Measurements from ENCODE around the gene SUSD1.

The SUSD1 gene

GRCh38 chr9:112069318-112070169 is 105.6 kb downstream of the SUSD1 start:
- H3K79me2 ChIP-seq (ENCODE audit: insufficient read depth, low read length): no peaks in the 10 kb centered on the region
- H4K20me1 ChIP-seq (ENCODE audit: insufficient read depth, low read length): no peaks in the 10 kb centered on the region
- H3K27ac ChIP-seq (ENCODE audit: low read length): no peak overlapping the region
- peaks cover 4% of the 10 kb centered on the region; the same call in 1 of the 2 replicates for H3K4me1 ChIP-seq (ENCODE audit: insufficient read depth, low read length)
- H3K4me3 ChIP-seq (ENCODE audit: low read depth in 1 of 2, low read length in 2 of 2): no peak overlapping the region
- H3K36me3 ChIP-seq (ENCODE audit: insufficient read depth, low read length): no peaks in the 10 kb centered on the region
- H3K4me2 ChIP-seq (ENCODE audit: insufficient read depth, low read length): no peak overlapping the region
- H3K9me3 ChIP-seq (ENCODE audit: insufficient read depth, low read length, severe bottlenecking): no peaks in the 10 kb centered on the region
- no peak for TF ChIP-seq EZH2 (IDR thresholded peaks at IDR 0.05; ENCODE audit: borderline replicate concordance, low read depth, low read length, severe bottlenecking)
- no peak for TF ChIP-seq CTCF (IDR thresholded peaks at IDR 0.05; ENCODE audit: borderline replicate concordance, extremely low read depth, low read length, poor library complexity, severe bottlenecking)
- no peak overlapping the region for H2AFZ ChIP-seq (ENCODE audit: low read depth, low read length)
- ATAC-seq (ENCODE audit: insufficient read depth, low read depth): peak; percentile 33; the same call in 1 of the 3 replicates
- H3K27me3 ChIP-seq (ENCODE audit: insufficient read depth, low read length, poor library complexity): no peaks in the 10 kb centered on the region
- H3K9ac ChIP-seq (ENCODE audit: low read depth, low read length): no peak overlapping the region
- DNase-seq: no peak

DNA sequence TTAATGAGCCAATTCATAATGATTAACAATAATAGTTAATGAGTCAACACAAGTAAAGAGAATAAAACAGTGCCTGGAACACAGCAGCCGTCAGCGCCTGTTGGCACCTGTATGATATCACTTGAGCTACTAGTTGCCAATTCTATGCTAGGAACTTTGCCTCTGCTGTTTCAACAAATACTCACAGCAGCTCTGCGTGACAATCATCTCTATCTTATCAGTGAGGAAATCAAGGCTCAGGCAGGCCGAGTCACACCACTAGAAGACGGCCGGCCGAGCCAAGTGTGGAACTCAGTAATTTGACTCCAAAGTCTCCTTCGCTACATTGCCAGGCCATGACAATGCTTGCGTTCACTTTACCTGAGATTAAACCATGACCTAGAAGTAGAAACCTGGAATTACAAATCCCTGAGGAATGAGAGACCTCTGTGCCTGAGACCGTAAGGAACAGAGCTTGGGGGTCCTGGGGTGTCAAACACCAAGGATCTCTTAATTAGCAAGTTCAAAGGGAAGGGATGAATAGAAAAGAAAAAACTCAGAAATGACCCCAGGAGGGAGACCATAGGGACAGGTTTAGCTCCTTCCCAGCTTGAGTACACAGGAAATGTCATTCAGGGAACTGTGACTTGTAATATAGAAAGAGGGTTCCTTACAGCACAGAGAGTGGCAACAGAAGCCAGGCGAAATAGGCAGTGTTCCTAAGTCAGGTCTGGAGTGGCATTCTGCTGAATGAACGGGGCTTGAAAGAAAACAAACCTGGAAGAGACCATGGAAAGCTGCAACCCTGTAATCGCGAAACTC is 109.1 kb downstream of the SUSD1 start:
- H3K9ac ChIP-seq (ENCODE audit: low read depth, low read length): no peak overlapping the region
- DNase-seq (no peak), ATAC-seq (ENCODE audit: insufficient read depth, low read depth) (no peak)
- TF ChIP-seq EZH2 (IDR thresholded peaks at IDR 0.05; ENCODE audit: borderline replicate concordance, low read depth, low read length, severe bottlenecking) (no peak), CTCF (IDR thresholded peaks at IDR 0.05; ENCODE audit: borderline replicate concordance, extremely low read depth, low read length, poor library complexity, severe bottlenecking) (no peak)
- H3K4me2 ChIP-seq (ENCODE audit: insufficient read depth, low read length): no peak overlapping the region
- H3K4me1 ChIP-seq (ENCODE audit: insufficient read depth, low read length): no peaks in the 10 kb centered on the region
- H3K36me3 ChIP-seq (ENCODE audit: insufficient read depth, low read length): no peaks in the 10 kb centered on the region
- H3K27me3 ChIP-seq (ENCODE audit: insufficient read depth, low read length, poor library complexity): no peaks in the 10 kb centered on the region
- H2AFZ ChIP-seq (ENCODE audit: low read depth, low read length): no peak overlapping the region
- H3K27ac ChIP-seq (ENCODE audit: low read length): no peak overlapping the region
- no peaks in the 10 kb centered on the region for H3K9me3 ChIP-seq (ENCODE audit: insufficient read depth, low read length, severe bottlenecking)
- no peak overlapping the region for H3K4me3 ChIP-seq (ENCODE audit: low read depth in 1 of 2, low read length in 2 of 2)
- no peaks in the 10 kb centered on the region for H4K20me1 ChIP-seq (ENCODE audit: insufficient read depth, low read length)
- H3K79me2 ChIP-seq (ENCODE audit: insufficient read depth, low read length): no peaks in the 10 kb centered on the region

DNA sequence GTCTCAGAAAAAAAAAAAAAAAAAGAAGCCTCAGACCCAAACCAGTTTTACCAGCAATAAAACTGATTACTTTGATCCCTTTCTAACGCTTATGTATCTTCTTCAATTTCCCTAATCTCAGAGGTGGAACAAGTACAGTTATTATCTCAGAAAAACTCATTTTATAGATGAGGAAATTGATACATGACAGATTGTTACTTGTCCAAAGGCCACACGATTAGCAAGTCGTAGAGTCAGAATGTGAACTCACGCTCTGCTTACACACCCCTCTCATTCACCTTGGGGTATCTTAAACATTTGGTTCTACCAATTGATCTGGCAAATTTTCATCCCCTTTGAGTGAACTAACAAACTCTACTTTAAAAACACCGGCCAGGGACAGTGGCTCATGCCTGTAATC is 110.2 kb downstream of the SUSD1 start:
- Histone ChIP-seq H3K36me3 (ENCODE audit: insufficient read depth, low read length) (0 out of 2 replicates have a peak, but pooled peaks cover 3% of the 10 kb centered on the region), H3K9ac (ENCODE audit: low read depth, low read length) (no peak overlapping the region), H3K9me3 (ENCODE audit: insufficient read depth, low read length, severe bottlenecking) (no peaks in the 10 kb centered on the region), H4K20me1 (ENCODE audit: insufficient read depth, low read length) (no peaks in the 10 kb centered on the region), H3K4me1 (ENCODE audit: insufficient read depth, low read length) (no peaks in the 10 kb centered on the region), H3K27me3 (ENCODE audit: insufficient read depth, low read length, poor library complexity) (no peaks in the 10 kb centered on the region), H3K4me3 (ENCODE audit: low read depth in 1 of 2, low read length in 2 of 2) (no peak overlapping the region), H3K4me2 (ENCODE audit: insufficient read depth, low read length) (no peak overlapping the region), H2AFZ (ENCODE audit: low read depth, low read length) (no peak overlapping the region), H3K27ac (ENCODE audit: low read length) (no peak overlapping the region), H3K79me2 (ENCODE audit: insufficient read depth, low read length) (no peaks in the 10 kb centered on the region)
- ATAC-seq (ENCODE audit: insufficient read depth, low read depth): no peak
- DNase-seq: no peak
- TF ChIP-seq CTCF (IDR thresholded peaks at IDR 0.05; ENCODE audit: borderline replicate concordance, extremely low read depth, low read length, poor library complexity, severe bottlenecking) (no peak), EZH2 (IDR thresholded peaks at IDR 0.05; ENCODE audit: borderline replicate concordance, low read depth, low read length, severe bottlenecking) (no peak)

Data from DND-41 (cell line).